GM12878 (cell line): ENCODE data around the gene LRRC51.

Experiments used
- CTCF ChIP-seq, 3 experiments: IDR thresholded peaks in 2 of 3; conservative IDR thresholded peaks in 1 of 3; 2 replicates each; pipeline ENCODE4 v1.5.1; 2011; ENCODE audit warnings: low read depth in 3 of 3, low read length in 3 of 3, mild to moderate bottlenecking in 3 of 3, control low read depth in 2 of 3, moderate library complexity in 2 of 3, inconsistent platforms in 1 of 3, mixed read lengths in 1 of 3; ENCODE audit not compliant: control insufficient read depth in 2 of 3, insufficient read depth in 1 of 3; ENCODE audit errors: extremely low read depth in 1 of 3
- EZH2 ChIP-seq: IDR thresholded peaks from 2 replicates; pipeline ENCODE4 v1.6.1; 2012; ENCODE audit warnings: low read depth, mild to moderate bottlenecking, control low read depth, inconsistent platforms, low read length, borderline replicate concordance; ENCODE audit not compliant: control insufficient read depth
- FOS ChIP-seq: IDR thresholded peaks from 3 replicates; pipeline ENCODE4 v1.6.1; 2011; ENCODE audit warnings: borderline replicate concordance; ENCODE audit not compliant: insufficient read length; ENCODE audit errors: extremely low read depth
- HDAC2 ChIP-seq: fragments of 200-600 bp; sonication (generic); IDR thresholded peaks from 2 replicates; pipeline ENCODE4 v1.6.1; 2017
- SRF ChIP-seq, 2 experiments: IDR thresholded peaks; 2 replicates each; pipeline ENCODE4 v1.6.1; 2011; ENCODE audit warnings: low read depth in 2 of 2, low read length in 2 of 2, mild to moderate bottlenecking in 1 of 2, moderate library complexity in 1 of 2
- YY1 ChIP-seq: IDR thresholded peaks from 2 replicates; pipeline ENCODE4 v1.6.1; 2011; ENCODE audit warnings: low read depth, mild to moderate bottlenecking, low read length

- TF ChIP-seq EZH2 (no peak), FOS (no peak), YY1 (peak; percentile 65; the same call in 1 of the 2 replicates), CTCF (IDR thresholded peaks at IDR 0.05 in 2 of 3, conservative IDR thresholded peaks at IDR 0.05 in 1 of 3; ENCODE audit: control insufficient read depth in 2 of 3, extremely low read depth in 1 of 3, insufficient read depth in 1 of 3, low read depth in 3 of 3, low read length in 3 of 3) (no peak), HDAC2 (no peak), SRF (IDR thresholded peaks at IDR 0.05; ENCODE audit: low read depth in 2 of 2, low read length in 2 of 2) (no peak)
Observed at GRCh38 chr11:72039031-72039855, 41.4 kb upstream of the LRRC51 start.
